LoVo (cell line): ENCODE results near the gene IQGAP3.
"Not testable (repeated sequence)": the region's sequence is repeated elsewhere in the genome, so short reads cannot be mapped to it uniquely, and the experiment has no call there.

ENCODE experiments used
- DNase-seq: peaks from one replicate; pipeline ENCODE4 v3.0.0-alpha.2; 2016; ENCODE audit warnings: low spot score

The IQGAP3 gene

GRCh38 chr1:156594190-156594589 lies 21.8 kb upstream of the IQGAP3 start:
- DNase-seq: no peak

- no peak for DNase-seq
These were observed 21.3 kb upstream of the IQGAP3 start for GRCh38 chr1:156593661-156593989.

- no peak for DNase-seq
These were observed 20.7 kb upstream of the IQGAP3 start for GRCh38 chr1:156592910-156593660.

GRCh38 chr1:156592158-156592909 lies 20.0 kb upstream of the IQGAP3 start:
- DNase-seq: no peak

- peak; percentile 69 for DNase-seq
These were observed 19.2 kb upstream of the IQGAP3 start, which contains the start of gene NAXE for GRCh38 chr1:156591432-156592157. Gene NAXE, plus strand, starts transcription at chr1:156591776. Its CDS starts 29 bp downstream, at chr1:156591805.

- DNase-seq: no peak
These were observed 18.7 kb upstream of the IQGAP3 start for GRCh38 chr1:156591181-156591431.

GRCh38 chr1:156590326-156591180 lies 18.2 kb upstream of the IQGAP3 start:
- no peak for DNase-seq

- no peak for DNase-seq
These were observed 17.2 kb upstream of the IQGAP3 start for GRCh38 chr1:156589546-156589945.

DNA sequence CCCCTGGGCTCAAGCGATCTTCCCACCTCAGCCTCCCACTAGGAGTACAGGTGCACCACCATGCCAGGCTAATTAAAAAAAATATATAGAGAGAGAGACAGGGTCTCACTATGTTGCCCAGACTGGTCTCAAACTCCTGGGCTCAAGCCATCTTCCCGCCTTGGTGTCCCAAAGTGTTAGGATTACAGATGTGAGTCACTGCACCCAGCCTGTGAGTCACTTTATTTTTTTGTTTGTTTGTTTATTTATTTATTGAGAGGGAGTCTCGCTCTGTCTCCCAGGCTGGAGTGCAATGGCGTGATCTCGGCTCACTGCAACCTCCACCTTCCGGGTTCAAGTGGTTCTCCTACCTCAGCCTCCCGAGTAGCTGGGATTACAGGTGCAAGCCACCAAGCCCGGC lies 15.6 kb upstream of the IQGAP3 start:
- not testable (repeated sequence) for DNase-seq

DNA sequence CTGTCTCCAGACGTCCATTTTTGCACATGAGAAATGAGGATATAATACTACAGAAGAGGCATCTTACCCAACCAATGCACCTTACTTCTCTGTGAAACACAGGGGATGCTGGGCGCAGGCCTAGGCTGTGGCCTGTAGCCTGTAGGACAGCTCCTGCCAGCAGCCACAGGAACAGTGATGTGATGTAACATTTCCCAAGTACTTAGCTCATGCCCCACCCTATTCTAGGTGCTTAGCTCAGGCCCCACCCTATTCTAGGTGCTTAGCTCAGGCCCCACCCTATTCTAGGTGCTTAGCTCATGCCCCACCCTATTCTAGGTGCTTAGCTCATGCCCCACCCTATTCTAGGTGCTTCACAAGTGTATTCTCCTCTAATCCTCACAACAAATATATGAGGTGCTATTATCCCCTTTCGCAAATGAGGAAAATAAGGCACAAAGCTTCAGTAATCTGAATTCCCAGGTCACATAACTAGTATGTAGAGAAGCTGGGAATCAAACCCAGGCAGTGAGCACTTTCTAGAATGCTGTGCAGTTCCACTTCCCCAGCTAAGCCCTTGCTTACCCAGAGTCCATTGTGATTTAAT lies 14.6 kb upstream of the IQGAP3 start:
- no peak for DNase-seq

GRCh38 chr1:156586323-156586722 lies 14.0 kb upstream of the IQGAP3 start:
- DNase-seq: no peak

GRCh38 chr1:156584813-156585212 lies 12.4 kb upstream of the IQGAP3 start:
- DNase-seq: no peak

- DNase-seq: peak; percentile 83
These were observed 11.7 kb upstream of the IQGAP3 start for GRCh38 chr1:156583821-156584622.

DNA sequence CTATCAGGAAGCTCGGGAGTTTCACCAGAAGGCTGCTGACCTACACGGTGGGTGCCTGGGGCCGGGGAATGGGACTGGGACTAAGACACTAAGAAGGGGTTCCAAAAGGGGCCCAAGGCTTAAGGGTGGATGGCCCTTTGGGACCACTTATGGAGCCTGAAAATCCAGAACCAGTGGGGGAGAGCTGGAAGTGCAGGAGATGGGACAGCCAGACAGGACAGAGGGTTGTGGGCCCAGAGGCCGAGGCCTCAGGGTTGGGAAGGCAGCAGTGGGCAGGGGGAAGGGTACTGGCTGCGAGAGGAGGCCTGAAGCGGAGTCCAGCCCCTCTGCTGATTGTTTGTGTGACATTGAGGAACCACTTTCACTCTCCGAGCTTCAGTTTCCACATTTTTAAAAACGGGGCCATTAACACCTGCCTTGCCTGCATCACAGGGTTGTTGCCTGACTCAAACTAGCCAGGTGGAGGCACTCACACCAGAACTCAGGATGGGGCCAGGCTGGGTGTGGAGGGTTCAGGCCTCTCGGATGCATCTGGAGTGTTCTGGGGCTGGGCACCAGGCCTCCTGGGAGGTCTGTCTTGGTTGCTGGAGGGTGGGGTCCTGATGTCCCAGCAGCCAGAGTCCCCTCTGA lies 10.1 kb upstream of the IQGAP3 start:
- DNase-seq: no peak

GRCh38 chr1:156581661-156582387 lies 9.5 kb upstream of the IQGAP3 start:
- no peak for DNase-seq

DNA sequence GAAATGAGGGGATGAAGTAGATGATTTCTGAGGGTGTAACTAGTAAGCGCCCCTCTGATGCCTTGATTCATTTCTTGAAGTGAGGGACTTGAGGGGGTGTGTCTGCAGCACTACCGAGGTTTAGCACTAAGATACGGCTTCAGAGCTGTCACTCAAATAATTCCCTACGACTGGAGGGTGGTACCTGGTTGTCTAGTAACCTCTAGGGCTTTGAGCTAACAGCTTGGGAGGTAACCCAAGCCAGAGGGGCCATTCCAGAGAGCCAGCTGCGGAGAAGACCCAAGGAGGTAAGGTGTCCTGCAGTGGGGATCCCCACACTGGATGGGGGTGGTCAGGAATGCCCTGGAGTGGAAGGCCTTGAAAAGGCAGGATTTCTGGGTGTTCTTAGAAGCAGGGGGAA lies 7.1 kb upstream of the IQGAP3 start, which contains the start of gene TTC24:
Gene TTC24, plus strand, starts transcription at position 252 of the 400 bp plus-strand sequence. CDS start 1,642 bp downstream, outside the sequence.
- DNase-seq: no peak

DNA sequence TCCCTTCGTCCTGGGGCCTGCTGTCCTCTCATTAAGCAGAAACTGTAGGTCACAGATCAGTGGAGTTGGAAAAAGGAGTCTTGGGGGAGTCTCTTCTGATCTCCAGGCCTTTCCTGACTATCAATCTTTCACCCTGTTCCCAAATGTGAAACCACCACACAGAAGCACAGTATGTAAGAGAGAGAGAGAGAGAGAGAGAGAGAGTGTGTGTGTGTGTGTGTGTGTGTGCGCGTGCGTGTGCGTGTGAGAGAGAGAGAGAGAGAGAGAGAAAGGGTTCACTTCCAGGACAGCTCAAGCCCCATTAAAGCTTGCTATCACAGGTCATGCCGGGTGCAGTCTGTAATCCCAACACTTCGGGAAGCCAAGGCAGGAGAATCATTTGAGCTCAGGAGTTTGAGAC lies 5.7 kb upstream of the IQGAP3 start:
- no peak for DNase-seq

DNA sequence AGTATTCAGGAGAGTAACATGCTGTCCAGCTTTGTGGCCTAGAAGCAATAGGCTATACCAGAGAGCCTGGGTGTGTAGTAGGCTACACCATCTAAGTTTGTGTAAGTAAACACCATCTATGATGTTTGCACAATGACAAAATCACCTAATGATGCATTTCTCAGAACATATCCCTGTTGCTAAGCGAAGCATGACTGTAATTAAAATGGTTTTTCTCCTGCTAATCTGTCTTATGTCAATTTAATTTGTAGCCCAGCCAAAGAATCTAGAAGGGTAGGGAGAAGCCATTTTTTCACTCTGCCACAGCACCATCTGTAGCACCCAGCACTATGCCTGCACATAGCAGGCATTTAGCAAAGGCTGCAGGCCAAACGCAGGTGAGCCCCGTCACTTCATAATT lies 5.2 kb upstream of the IQGAP3 start:
- DNase-seq: no peak

DNA sequence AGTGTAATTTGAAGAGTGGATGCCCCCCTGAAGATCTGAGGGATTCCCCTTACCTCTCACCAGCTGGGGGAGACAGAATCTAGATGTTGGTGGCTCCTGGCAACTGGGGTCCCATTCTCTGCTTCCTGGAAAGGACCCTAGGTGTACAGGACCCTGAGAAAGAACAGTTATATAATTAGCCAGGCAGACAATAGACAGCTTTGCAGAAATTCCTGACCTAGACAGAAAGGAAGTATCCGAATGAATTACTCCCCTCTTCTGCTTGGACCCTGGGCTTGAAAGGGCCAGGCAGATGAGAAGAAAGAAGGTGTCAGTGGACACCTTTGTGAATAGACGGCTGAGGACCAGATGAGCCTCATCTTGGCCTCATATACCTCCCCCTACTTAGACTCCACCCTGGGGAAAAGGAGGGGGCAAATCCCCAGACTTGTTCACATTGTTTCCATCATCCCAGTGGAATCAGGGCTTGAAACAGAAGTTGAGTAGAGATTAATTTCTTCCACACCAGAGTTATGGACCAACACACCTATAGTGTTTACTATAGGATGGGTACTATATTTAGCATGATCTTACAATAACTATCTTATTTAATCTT lies 1.8 kb upstream of the IQGAP3 start:
- no peak for DNase-seq
